Hepatocyte (in vitro differentiated cells): ENCODE measurements around the gene PPARA.

Source experiments
- CTCF ChIP-seq: fragments of 200-600 bp; sonication (generic); IDR thresholded peaks from 2 replicates; pipeline ENCODE4 v1.5.1; 2016; ENCODE audit warnings: antibody characterized with exemption, mild to moderate bottlenecking; ENCODE audit not compliant: poor library complexity
- EZH2 ChIP-seq: fragments of 200-600 bp; sonication (generic); IDR thresholded peaks from 2 replicates; pipeline ENCODE4 v1.6.1; 2016; ENCODE audit warnings: antibody characterized with exemption, mild to moderate bottlenecking, borderline replicate concordance

- TF ChIP-seq CTCF (no peak), EZH2 (no peak)
Observed at GRCh38 chr22:46260038-46260437, 109.7 kb downstream of the PPARA start.
